T follicular helper cell (primary cell): ENCODE measurements around the gene SS18.

Experiments
- DNase-seq: peaks from one replicate; pipeline ENCODE4 v3.0.0-alpha.2; 2020; ENCODE audit warnings: low read depth

SS18 gene

DNA sequence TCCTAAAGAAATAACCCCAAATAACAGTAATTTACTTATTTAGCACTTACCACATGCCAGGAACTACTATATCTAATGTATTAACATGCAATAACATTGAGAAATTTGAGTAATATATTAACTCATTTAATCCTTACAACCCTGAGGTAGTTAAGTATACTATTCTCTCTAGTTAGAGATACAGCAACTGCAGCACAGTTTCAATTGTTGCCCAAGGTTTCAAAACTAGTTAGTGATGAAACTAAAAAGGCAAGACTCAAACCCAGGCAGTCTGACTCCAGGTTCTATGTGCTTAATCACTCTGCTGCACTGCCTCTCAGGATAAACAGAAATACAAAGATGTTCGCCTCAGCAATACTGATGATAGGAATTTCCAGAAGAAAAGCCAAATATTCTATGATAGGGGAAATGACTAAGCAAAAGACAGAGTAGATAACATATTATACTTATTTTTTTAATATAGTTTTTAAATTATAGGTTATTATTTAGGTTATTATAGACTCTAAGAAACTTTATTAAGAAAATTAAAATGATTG, 88.0 kb downstream of the SS18 start:
- no peak for DNase-seq

DNA sequence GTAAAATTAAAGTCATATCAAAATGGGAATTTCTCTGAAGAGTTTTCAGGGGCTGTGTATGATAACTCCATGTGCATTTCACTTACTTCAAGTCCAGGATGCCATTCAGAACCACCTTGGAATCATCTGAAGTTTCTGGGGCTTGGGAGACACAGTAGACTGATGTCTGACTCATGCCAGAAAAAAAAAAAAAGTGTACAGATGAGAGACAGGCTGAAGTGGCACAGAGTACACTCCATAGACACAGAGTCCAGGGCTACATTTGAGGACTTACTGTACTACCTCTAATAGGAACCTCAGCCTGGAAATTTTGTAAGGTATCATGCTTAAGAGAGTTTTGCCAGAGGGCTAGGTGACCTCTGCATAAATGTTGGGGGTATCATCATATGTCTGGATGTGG, 92.0 kb downstream of the SS18 start:
- DNase-seq: no peak

DNA sequence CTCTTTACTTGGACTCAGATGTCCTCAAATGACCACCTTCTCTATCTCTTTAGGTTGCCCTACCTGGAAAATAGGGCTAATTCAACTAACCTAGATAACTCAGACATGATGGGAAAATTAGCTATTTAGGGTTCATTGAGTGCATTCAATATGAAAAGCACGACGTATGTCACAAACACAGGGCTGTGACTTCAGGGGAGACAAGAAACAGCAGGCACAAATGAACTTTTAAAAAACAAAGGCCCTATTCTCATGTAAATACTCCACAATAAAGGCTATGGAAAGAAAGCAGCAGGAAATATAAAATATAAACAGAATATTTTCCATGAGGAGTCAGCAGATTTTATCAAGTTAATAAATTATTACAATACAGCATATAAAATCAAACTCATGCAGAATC, 97.8 kb downstream of the SS18 start:
- DNase-seq: no peak

DNA sequence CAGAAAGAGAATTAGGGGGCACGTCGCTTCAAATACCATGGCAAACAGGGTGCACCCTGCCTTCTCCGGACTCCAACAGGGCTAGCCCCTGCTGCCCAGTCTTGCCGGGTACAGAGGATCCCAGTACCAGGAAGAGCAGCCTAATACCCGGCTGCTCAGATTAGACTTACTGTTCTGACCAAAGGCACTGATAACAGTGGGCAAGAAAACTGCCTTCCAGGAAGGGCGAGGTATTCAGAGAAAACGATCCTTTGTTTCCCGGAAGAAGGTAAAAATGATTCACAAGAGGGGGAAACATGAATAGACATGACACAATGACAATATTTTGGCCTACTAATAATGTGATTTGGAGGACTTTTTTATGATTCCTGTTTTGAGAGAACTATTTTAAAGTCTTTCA, 99.9 kb downstream of the SS18 start:
- no peak for DNase-seq

DNA sequence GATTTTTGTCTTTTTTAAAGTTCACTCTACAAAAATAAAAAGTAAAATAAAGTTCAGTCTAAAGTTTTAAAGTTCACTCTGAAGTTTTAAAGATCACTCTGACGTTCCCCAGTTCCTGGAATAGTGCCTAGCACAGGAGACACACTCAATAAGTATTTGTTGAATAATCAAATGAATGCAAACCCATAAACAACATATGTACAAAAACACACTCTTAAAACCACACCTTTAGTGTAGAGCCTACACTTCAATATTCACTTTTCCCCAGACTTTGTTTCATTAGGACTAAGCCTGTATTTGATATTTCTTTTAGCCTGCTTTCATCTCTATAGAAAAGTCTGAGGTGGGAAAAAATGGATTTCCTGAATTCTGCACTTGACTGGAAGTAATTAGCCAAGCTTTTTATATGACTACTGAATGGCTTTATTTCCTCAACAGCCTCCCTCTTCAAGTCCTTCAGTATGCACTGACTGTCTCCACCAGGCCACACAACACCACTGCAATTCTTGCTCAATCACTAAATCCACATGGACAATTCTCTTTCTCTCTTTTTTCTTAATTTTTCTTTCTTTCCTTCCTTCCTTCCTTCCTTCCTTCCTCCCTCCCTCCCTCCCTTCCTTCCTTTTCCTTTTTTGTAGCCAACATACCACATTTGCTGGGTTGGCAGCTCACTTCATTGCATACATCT, 104.6 kb downstream of the SS18 start:
- no peak for DNase-seq

DNA sequence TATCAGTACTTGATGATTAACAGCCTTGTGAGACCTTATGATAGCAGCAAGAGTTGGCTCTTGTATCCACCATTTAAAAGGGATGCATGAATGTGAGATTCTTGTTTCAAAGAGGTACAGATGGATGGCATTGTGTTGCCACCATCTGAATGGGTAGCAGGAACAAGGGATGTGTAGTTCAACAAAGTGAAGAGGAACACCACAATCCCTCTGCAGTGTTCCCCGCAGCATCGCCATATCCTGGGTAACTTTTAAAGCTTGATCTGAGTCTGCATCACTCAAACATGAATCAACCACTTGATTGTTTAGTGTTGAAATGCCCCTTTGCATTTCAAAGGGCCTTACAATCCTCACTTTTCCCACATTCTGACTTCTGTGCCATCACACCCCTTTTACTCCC, 106.7 kb downstream of the SS18 start:
- DNase-seq: no peak

DNA sequence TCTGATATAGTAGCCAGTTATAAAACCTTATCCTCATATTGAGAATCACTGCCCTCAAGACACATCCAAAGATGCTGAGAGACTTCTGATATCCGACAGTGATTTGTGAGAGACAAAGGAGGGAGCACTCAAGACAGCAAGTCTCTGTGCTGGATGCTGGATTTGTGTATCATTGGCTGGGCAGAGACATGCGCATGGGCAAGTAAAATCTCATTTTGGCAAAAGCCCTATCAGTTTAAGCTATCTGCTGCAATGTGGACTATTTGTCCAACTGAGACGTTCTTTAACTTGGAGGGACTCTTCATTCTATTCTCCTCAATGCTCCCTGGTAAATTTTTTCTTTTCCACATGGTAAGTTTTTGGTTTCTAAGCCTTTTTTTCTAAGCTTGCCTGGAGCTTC, 107.5 kb downstream of the SS18 start:
- DNase-seq: no peak

DNA sequence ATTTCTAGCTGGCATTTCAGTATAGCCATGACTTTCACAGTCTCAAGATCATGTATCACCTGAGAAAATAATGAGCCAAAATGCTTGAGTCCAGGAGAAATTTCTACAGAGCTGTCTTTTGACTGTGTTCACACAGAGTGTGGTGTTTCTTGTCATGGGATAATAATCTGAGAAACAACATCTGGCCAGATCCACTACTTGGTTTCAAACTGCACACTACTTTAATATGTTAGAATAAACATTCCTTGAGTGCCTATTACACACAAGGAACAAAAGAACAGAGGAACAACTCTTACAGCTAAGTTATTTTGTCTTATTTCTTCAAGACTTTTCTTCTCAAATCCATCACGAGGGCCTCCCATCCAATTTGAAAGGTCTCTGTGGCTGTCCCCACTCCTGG, 108.3 kb downstream of the SS18 start:
- no peak for DNase-seq

DNA sequence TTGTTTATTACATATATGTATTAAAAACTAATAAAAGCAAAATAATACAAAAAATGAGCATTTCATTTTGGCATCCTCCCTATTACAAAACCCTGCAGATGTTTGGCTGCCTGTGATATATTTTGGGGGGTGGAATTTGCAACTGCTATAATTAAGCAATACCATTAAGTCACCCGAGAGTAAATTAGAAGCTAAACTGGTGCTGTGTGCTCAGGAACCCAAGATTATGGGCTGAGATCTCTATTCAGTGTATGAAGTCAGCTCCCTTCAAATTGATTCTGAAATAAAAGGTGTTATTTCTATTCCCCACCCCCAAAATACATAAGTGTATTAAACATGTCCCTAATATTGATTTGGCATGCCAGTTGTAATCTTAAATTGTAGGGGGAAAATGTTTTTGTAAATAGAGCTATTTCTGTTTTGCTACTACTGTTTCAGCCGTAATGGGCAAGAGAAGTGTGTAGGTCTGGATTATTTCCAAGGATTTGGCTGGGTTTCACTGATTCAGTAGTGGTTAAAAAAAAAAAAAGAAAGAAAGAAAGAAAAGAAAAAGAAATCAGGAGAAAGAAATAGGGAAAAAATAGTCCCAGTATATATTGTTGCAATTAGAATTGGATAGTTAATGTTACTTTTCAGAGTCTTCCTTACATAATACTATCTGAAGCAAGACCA, 110.9 kb downstream of the SS18 start:
- DNase-seq: no peak

DNA sequence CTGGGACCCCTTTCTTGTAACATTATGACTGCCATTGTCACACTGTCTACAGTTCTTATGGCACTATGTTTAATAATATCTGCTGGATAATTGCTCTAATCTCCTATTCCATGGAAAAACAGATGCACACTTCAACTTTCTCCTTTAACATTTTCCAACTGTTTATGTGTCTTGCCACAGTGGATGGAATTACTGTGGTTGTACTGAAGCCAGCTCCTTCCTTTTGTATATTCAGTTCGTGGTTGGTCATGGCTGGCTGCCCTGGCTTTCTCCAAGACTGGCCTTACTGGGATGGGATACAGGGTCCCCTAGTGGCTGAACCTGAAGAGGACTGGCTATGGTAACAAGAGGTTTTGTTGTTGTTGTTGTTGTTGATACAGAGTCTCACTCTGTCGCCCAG, 113.9 kb downstream of the SS18 start:
- no peak for DNase-seq

DNA sequence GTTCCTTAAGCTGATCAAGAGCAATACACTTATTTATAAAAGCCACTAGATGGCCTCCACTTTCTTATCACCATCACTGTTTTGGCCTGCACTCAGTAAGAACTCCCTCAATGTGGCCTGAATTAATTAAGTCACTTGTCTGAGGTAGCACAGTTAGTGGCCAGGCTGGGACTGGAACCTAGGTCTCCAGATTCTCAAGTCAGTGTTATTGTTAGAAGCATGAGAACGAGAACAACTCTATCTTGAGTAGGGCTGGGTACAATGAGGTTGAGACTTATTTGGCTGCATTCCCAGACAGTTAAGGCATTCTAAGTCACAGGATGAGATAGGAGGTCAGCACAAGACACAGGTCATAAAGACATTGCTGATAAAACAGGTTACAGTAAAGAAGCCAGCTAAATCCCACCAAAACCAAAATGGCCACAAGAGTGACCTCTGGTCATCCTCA, 115.8 kb downstream of the SS18 start:
- DNase-seq: no peak
